Skeletal muscle satellite cell (primary cell): ENCODE results near the gene CNTNAP1. TPM values are rescaled to one million over a fixed set of nuclear protein-coding genes. Genes with fewer than 3 reads are reported as not detected.

Source experiments
- H3K27me3 ChIP-seq: 2 replicates; pipeline ENCODE4 v1.7.0; 2013; ENCODE audit warnings: low read length; ENCODE audit not compliant: control insufficient read depth, insufficient read depth
- H3K36me3 ChIP-seq: 2 replicates; pipeline ENCODE4 v1.7.0; 2013; ENCODE audit warnings: mild to moderate bottlenecking, control low read depth, low read length; ENCODE audit not compliant: insufficient read depth
- H3K4me1 ChIP-seq: 2 replicates; pipeline ENCODE4 v1.7.0; 2013; ENCODE audit warnings: low read length; ENCODE audit not compliant: control insufficient read depth, insufficient read depth
- H3K4me2 ChIP-seq: 2 replicates; pipeline ENCODE4 v1.7.0; 2013; ENCODE audit warnings: mild to moderate bottlenecking, low read length
- H3K4me3 ChIP-seq: 2 replicates; pipeline ENCODE4 v1.7.0; 2013; ENCODE audit warnings: low read length
- H3K9ac ChIP-seq: 2 replicates; pipeline ENCODE4 v1.7.0; 2013; ENCODE audit warnings: mild to moderate bottlenecking, low read depth, low read length, moderate library complexity
- H3K9me3 ChIP-seq: replicated peaks from 2 replicates; pipeline ENCODE4 v1.7.0; 2013; ENCODE audit warnings: mild to moderate bottlenecking, control low read depth, low read length
- total RNA-seq: library from RNA; depleted of rRNA; stranded (reverse); fragments of >200 nt; gene quantifications from 2 replicates; pipeline ENCODE4 v1.2.3, GENCODE V29; 2012; rRNA removed

CNTNAP1 gene
- total RNA-seq = 20.3 and 20.5 TPM in 2 replicates

DNA sequence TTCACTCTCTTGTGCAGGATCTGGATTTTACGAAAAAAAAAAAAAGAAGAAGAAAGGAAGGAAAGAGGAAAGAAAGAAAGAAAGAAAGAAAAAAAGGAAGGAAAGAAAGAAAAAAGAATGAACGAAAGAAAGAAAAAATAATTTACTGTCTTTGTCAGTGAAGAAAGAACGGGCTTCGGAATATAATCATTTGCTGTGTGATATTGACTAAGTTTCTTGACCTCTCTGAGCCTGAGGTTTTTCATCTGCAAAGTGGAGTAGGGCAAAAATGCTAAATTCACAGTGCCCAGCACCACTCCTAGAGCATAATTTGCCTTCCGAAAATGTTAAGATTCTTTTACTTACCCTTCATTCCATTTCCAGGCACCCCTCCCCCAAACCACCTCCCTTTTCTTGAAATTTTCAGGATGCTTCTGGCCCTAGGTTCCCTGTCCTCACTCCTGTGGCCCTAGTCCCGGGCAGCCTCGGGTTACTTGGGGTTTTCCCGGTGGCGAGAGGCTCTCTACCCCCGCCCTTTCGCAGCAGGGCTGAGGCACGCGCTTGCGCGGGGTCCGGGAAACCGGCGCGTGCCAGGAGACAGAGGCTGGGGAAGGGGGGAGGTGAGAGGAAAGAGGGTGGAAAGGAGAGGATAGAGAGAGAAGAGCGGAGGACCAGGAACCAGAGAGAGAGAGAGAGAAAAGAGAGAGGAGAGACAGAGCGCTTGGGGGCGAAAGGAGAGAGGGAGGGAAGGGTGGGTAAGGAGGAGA lies at the start of gene CNTNAP1:
Gene CNTNAP1 (plus strand): TSS at position 556 of the 746 bp plus-strand sequence. CDS start 299 bp downstream, outside the sequence.
- peaks cover 41% of the 10 kb centered on the region for H3K4me1 ChIP-seq
- peaks cover 4% of the 10 kb centered on the region for H3K36me3 ChIP-seq
- no peaks in the 10 kb centered on the region for H3K9me3 ChIP-seq
- H3K4me2 ChIP-seq = peak within 1 kb of the TSS; percentile 91
- peak within 1 kb of the TSS; percentile 76 for H3K4me3 ChIP-seq
- peak within 1 kb of the TSS; percentile 54 for H3K9ac ChIP-seq
- H3K27me3 ChIP-seq = no peaks in the 10 kb centered on the region

DNA sequence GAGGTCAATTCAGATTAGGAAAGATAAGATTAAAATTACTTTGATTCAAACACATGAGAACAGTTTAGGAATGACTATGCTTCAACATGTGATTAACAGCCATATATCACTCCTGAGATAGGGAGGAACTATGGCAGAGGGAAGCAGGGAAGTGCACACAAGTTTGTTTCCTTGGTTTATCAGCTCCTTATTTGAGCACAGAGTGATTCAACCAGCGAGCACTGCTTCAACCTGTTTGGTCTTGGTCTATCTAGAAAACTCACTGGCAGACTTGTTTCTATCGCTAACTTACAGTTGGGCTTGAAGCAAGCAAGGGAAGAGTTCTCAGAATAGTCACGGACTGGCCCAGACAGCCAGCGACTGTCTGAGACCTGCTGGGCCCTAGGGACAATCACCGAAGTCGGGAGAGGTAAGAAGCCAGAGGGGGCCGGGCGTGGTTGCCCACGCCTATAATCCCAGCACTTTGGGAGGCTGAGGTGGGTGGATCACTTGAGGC lies 49.3 kb upstream of the CNTNAP1 start:
- Histone ChIP-seq H3K36me3 (no peaks in the 10 kb centered on the region), H3K4me2 (no peak overlapping the region), H3K27me3 (peaks cover 8% of the 10 kb centered on the region), H3K4me3 (no peak overlapping the region), H3K4me1 (no peaks in the 10 kb centered on the region), H3K9me3 (no peaks in the 10 kb centered on the region), H3K9ac (no peak overlapping the region)

DNA sequence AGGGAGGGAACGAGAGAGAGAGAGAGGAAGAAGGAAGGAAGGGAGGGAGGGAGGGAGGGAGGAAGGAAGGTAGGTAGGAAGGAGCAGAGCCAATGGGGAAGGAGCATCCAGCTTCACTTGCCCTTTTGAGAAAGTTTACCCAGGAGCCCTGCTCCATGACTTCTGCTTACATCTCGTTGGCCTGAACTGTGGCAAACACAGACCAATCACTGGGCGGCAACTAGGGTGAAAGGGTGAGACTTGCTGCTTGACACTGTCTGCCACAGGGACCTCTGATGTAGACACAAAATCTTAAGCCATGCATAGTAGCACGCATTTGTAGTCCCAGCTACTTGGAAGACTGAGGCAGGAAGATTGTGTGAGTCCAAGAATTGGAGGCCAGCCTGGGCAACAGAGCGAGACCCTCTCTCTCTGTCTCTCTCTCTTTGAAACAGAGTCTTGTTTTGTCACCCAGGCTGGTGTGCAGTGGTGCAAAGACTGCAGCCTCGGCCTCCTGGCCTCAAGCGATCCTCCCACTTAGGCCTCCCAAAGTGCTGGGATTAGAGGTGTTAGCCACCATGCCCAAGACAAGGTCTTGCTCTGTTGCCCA lies 42.7 kb upstream of the CNTNAP1 start:
- H3K36me3 ChIP-seq = no peaks in the 10 kb centered on the region
- H3K4me2 ChIP-seq = no peak overlapping the region
- peaks cover 27% of the 10 kb centered on the region for H3K27me3 ChIP-seq
- H3K4me3 ChIP-seq = no peak overlapping the region
- no peak overlapping the region for H3K9ac ChIP-seq
- no peaks in the 10 kb centered on the region for H3K4me1 ChIP-seq
- no peaks in the 10 kb centered on the region for H3K9me3 ChIP-seq

DNA sequence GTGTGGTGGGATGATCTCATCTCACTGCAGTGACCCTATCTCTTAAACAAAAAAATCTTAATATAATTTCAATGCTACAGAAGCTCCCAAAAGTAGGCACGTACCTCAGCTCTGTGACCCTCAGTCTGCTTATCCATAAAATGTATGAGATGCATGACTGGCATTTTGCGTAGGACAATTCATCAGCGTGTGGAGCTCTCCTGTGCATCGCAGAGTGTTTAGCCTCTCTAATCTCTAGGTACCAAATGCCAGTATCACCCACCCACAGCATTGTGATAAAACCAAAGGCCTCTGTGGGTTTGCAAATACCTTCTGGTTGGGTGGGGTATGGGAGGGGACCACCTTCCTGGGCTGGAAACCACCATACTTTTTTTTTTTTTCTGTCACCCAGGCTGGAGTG lies 42.2 kb upstream of the CNTNAP1 start:
- Histone ChIP-seq H3K9ac (no peak overlapping the region), H3K4me3 (no peak overlapping the region), H3K27me3 (peaks cover 27% of the 10 kb centered on the region), H3K9me3 (no peaks in the 10 kb centered on the region), H3K4me1 (no peaks in the 10 kb centered on the region), H3K36me3 (no peaks in the 10 kb centered on the region), H3K4me2 (no peak overlapping the region)

DNA sequence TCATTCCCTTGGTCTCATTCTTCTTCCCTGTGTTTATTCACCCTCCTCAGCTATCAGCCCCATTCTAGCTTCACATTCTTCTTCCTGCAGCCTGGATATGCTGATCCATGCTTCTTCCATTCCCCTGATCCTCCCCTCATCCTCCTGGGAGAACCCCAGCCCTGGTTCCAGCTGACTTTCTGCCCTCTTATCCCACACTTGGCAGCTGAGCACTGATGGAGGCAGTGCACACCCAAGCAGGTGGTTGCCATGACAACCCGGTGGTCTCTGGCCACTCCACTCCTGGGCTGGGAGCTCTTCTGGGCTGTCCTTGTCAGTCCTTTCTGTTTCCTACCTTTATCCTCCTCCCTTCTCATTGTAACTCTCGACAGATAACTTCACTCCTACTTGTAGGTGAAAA lies 40.0 kb upstream of the CNTNAP1 start:
- H3K4me3 ChIP-seq = no peak overlapping the region
- no peaks in the 10 kb centered on the region for H3K4me1 ChIP-seq
- no peak overlapping the region for H3K9ac ChIP-seq
- no peaks in the 10 kb centered on the region for H3K36me3 ChIP-seq
- H3K4me2 ChIP-seq = no peak overlapping the region
- H3K9me3 ChIP-seq = no peaks in the 10 kb centered on the region
- H3K27me3 ChIP-seq = peaks cover 24% of the 10 kb centered on the region

DNA sequence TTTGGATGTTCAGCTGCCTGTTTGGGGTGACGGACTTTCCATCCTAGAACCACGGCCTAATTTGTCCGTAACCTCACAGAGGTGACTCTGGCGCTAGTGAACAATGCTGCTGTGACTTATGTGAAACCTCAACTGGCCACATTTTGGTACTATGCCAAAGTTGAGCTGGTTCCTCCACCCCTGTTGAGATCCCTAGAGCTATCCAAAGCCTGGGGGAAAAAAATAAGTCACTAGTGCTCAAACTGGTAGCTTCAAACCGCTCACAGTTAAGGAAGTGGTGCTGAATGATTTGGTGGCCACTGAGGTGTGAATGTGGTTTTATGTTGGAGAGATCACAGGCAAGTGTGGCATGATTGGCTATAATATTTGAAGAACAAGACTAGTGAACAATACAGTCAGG lies 34.6 kb upstream of the CNTNAP1 start:
- H3K9me3 ChIP-seq = no peaks in the 10 kb centered on the region
- H3K27me3 ChIP-seq = peaks cover 20% of the 10 kb centered on the region
- no peaks in the 10 kb centered on the region for H3K36me3 ChIP-seq
- H3K4me1 ChIP-seq = no peaks in the 10 kb centered on the region
- no peak overlapping the region for H3K9ac ChIP-seq
- H3K4me2 ChIP-seq = no peak overlapping the region
- no peak overlapping the region for H3K4me3 ChIP-seq

DNA sequence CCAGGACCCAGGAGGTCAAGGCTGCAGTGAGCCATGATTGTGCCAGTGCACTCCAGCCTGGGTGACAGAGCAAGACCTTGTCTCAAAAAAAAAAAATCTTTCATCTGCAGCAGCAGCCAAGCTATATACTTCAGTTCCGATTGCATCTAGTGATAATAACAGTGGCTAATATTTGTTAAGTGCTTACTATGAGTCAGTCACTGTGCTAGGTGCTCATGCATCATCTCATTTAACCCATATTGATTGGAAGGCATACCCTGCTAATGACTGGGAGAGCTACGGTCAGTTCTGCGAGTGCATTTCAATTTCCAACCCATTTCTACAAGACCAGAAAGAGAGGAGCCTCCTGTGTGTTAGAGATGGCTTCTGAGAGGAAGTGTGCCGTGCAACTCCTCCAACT lies 30.9 kb upstream of the CNTNAP1 start:
- Histone ChIP-seq H3K4me2 (no peak overlapping the region), H3K4me3 (no peak overlapping the region), H3K36me3 (no peaks in the 10 kb centered on the region), H3K9ac (no peak overlapping the region), H3K9me3 (no peaks in the 10 kb centered on the region), H3K27me3 (peaks cover 12% of the 10 kb centered on the region), H3K4me1 (peaks cover 4% of the 10 kb centered on the region)

DNA sequence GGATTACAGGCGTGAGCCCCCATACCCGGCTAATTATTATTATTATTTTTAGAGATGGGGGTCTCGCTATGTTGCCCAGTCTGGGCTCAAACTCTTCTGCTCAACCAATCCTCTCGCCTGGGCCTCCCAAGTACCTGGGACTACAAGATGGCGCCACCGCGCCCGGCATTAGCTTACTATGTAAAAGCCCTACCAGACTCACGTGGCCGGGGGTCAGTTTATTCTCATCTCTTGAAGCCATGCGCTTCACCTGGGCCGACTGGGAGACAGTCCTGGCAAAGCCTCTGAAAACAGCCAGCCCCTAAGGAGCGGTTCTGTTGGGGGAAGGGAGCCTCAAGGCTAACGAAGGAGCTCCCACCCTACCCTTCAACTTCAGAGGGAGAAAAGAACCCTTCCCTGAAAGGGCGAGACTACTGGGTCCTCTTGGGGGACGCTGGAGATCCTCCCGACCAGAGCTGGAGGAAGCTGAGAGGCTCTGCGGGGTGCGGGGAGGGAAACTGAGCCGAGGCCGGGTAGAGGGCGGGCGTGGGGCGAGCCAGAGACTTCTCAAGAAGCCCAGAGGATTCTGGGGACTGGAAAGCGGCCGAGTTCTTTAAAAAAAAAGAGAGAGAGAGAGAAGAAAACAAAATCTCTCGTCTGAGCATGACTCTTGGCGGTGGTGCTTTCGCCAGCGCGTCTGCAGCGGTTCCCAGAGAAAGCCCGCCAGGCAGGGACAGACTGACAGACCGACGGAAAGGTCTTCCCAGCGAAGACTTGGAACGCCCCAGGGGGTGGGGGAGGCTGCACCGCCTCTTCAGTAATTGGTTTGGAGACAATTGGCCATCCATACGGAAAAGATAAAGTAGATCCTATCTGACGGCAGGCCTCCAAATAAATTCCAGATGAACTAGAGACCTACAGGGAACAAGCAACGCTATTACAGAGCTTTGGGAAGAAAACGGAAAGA lies 28.9 kb upstream of the CNTNAP1 start:
- Histone ChIP-seq H3K4me2 (peak overlapping the region; percentile 70), H3K27me3 (peaks cover 2% of the 10 kb centered on the region), H3K9ac (peak overlapping the region; percentile 64), H3K4me3 (peak overlapping the region; percentile 51), H3K36me3 (no peaks in the 10 kb centered on the region), H3K4me1 (peaks cover 4% of the 10 kb centered on the region), H3K9me3 (no peaks in the 10 kb centered on the region)

DNA sequence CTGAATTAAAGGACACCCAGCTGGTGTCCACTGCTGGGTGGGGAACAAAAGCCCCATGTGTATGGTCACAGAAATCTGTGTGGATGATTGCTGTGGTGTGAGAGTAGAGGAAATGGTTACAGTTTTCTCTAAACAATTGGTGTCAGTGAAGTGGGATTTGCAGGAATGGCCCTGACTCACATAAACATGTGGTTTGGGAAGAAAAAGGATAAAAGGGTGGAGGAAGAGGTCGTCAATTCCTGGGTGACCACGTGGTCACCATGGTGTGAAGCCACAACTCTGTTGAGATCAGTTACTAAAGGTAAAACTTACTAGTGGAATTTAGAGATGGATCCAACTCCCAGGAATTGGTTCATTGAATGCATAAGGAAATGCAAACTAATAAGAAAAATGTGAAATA lies 26.8 kb upstream of the CNTNAP1 start:
- H3K9me3 ChIP-seq = no peaks in the 10 kb centered on the region
- no peaks in the 10 kb centered on the region for H3K27me3 ChIP-seq
- no peak overlapping the region for H3K4me3 ChIP-seq

DNA sequence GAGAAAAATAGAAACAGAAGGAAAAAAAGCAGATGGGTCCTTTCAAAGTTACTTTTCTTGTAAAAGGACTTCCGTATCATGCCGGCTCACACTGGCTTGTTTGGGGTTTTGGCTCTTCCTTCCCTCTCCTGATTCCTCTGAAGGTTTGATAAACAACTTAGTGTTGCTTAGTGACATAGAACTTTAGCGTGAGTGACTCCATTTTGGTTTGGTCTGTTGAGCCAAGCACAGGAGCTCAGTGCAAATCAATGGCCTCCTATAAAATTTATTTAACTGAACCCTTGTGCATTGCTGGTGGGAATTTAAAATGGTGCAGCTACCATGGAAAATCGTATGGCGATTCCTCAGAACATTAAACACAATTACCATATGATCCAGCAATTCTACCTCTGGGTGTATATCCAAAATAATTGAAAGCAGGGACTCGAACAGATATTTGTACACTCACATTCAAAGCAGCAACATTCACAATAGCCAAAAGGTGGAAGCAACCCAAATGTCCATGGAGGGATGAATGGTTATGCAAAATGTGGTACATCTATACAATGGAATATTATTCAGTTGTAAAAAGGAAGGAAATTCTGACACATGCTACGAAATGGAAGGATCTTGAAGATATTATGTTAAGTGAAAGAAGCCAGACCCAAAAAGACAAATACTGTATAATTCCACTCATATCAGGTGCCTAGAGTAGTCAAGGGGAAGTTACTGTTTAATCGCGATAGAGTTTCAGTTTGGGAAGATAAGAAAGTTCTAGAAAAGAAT lies 24.3 kb upstream of the CNTNAP1 start:
- H3K4me1 ChIP-seq = peaks cover 23% of the 10 kb centered on the region

More for the DNA sequence above, 26.8 kb upstream of the CNTNAP1 start:
- no peak overlapping the region for H3K4me2 ChIP-seq
- H3K9ac ChIP-seq = no peak overlapping the region
- peaks cover 13% of the 10 kb centered on the region for H3K4me1 ChIP-seq
- H3K36me3 ChIP-seq = no peaks in the 10 kb centered on the region

More for the DNA sequence above, 24.3 kb upstream of the CNTNAP1 start:
- H3K27me3 ChIP-seq = no peaks in the 10 kb centered on the region
- H3K9me3 ChIP-seq = no peaks in the 10 kb centered on the region
- H3K36me3 ChIP-seq = peaks cover 14% of the 10 kb centered on the region
- H3K4me2 ChIP-seq = no peak overlapping the region
- no peak overlapping the region for H3K9ac ChIP-seq
- H3K4me3 ChIP-seq = no peak overlapping the region
